Stimulated activated CD8-positive, alpha-beta memory T cell treated with anti-CD3 and anti-CD28 coated beads, Interleukin-15, amount 100 ng/mL, for 4 hours (primary cell): ENCODE results near the gene ITGB2.

Source experiments
- DNase-seq, 2 donors: peaks; one replicate each; pipeline ENCODE4 v3.0.0-alpha.2; 2020; ENCODE audit warnings: low read depth in 2 of 2

Gene ITGB2

DNA sequence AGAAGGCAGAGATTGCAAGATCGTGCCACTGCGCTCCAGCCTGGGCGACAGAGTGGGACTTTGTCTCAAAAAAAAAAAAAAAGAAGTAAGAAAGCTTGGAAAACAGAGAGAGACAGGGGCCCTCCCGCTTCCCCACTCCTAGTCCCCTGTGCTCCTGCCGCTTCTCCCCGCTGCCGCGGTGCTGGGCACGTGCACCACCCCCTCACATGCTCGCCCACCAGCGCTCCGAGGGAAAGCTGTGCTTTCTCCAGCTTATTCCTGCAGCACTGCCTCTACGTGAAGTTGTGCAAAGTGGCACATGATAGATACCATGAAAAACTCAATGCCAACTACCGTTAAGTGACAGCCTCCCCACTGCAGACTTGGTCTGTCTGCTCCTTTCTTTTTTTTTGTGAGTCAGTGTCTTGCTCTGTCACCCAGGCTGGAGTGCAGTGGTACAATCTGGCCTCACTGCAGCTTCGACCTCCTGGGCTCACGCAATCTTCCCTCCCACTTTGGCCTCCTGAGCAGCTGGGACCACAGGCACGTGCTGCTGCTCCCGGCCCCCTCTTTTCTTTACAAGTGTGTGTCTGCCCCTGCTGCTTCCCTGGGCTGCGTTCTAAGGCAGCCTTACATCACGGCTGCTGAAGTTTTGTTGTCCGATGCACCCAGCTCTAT, 34.6 kb upstream of the ITGB2 start:
- DNase-seq, result no peak

DNA sequence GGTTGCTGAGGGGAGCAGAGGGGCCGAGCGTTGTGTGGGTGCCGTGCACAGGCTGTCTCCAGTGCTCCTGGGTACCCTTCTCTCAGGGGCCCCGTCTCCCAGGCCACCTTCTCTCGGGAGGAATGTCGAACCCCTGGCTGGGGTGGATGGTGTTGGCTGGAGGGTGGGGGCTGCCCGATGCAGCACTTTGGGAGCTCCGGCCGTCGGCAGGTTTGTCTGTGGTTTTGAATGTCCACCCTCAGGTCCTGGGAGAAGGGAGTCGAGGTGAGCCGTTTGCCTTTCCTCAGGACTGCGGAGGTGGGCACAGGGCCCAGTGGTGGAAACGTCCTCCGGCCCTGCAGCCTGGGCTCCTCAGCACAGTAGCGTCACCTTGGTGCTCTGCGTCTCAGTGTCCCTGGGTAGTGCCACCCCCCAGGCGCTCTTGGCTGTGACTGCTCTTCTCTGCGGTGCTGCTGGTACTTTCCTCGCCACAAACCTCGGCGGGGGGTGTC, 33.6 kb upstream of the ITGB2 start:
- DNase-seq, result no peak

DNA sequence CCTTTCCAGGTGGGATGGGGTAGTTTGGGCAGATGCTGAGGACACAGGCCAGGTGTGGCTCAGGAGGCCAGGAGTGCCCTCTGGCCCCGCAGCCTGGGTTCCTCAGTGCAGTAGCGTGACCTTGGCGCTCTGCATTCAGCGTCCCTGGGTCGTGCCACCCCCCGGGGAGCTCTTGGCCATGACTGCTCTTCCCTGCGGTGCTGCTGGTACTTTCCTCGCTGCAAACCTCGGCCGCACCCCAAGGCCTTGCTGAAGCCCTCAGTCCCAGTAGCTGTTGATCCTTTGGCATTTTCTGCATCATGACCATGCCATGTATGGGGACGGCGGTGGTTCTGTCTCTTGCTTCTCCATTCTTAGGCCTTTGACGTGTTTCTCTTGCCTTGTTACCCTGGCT, 32.9 kb upstream of the ITGB2 start:
- no peak for DNase-seq

- DNase-seq, result no peak
These were observed 32.4 kb upstream of the ITGB2 start for GRCh38 chr21:44952929-44953627.

DNA sequence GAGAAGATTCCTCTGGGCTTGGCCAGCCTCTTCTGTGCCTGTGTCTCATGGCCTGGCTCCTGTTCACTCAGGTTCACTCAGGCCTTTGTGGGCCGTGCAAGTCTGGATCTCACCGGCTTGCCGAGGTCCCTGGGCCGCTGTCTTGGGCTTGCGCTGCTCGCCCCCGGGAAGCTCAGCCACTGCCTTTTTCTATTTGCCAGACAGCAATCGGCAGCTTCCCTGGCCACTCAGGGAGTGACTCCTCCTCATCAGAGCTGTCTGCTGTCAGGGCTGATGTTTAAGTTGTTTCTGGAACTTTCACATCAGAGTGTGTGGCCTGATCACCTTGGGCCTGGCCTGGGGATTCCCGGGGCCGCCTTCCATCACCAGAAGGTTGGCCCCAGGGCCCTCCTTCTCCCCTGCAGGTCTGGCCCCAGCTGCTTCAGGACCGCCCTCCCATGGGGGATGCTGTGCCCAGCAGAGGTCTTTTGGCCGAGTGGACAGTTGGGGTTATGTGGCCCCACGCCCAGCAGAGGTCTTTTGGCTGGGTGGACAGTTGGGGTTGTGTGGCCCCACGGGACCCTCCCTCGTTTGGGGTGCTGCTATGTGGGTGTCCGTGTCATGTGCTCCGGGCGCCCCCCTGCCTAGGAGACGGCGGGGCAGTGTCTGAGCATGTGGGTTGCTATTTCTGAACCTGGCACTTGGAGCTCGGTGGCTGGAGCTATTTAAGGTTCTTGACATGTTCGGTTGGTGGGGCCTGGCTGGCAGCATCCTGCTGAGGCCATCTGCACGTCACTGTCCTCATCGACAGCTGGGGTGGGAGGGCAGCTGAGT, 31.6 kb upstream of the ITGB2 start:
- no peak for DNase-seq

DNA sequence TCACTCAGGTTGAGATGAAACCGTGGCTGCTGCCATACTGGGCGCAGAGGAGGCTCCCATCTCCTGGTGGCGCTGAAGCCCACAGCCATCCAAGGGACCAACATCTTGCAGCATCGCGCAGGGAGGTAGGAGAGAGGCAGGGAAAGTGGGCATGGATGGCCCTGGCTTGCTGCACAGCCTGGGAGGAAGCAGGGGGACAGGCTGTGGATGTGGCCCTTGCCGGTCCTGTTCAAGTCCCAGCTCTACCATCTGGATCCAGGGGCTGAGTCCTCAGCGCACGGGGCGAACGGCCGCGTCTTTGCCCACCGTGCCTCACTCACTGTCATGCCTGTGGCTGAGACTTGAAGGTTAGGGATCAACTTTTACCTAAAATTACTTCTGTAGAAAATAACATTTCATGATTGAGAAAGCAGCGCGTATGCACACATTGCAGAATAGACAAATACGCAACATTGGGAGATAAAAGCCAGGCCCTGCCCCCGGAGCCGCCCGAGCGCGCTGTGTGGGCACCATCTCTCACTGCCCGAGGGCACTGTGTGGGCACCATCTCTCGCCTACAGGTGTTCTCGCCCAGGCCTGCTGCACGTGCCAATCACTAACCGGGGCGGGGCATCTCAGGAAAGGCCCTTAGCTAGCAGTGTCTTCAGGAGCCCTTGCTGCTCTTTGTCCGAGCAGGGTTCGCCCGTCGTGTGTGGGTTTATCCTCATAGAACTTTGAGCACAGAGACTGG, 30.7 kb upstream of the ITGB2 start:
- DNase-seq, result no peak

GRCh38 chr21:44950351-44950750, 29.7 kb upstream of the ITGB2 start:
- DNase-seq, result no peak

DNA sequence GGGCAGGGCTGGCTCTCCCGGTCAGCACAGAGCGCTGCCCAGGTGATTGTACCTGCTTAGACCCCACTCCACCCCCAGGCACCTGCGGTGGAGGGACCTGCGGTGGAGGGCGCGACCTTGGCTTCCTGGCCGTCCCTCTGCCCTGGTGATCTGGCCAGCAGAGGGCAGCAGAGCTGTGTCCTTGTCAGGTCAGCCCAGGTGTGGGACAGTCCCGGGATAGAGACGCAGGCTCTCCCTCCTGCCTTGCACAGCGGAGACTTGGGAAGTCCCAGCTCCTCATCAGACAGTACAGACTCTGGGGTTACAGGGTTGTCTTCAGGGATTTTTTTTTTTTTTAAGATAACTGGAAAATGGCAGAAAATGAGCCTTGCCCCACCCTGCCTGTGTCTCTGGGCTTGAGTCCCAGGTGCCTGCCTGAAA, 29.1 kb upstream of the ITGB2 start:
- peak in 1 of 2 donors; percentile 45 for DNase-seq

DNA sequence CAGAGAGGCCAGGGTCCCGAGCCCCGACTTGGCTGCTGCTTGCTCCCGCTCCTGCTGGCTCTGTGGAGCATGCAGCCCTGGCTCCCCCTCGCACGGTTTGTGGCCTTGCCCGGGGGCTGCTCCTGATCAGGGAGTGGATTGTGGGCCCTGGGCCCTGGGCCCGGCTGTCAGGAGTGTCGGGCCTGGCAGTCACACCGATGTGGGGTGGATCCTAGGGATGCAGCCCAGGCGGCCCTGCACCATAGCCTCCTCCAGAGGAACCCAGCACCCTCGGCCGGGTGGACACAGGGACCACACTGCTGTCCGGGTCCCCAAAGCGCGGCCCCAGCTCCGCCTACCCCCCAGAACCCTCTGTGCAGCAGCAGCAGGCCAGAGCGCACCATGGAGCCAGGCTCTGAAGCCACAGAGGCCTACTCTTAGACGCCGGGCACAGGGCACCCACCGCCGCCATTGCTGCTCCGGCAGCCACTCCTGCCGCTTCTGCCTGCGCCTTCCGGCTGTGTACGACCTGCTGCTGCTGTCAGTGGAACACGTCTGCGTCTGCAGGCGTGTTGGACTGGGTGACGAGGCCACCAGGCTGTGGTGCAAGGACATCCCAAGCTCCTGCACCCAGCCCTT, 28.6 kb upstream of the ITGB2 start:
- DNase-seq, result no peak

- DNase-seq, result no peak
These were observed 27.9 kb upstream of the ITGB2 start for GRCh38 chr21:44948426-44949120.

GRCh38 chr21:44947930-44948331, 27.2 kb upstream of the ITGB2 start:
- DNase-seq, result no peak

- DNase-seq, result no peak
These were observed 26.6 kb upstream of the ITGB2 start for GRCh38 chr21:44947111-44947929.

GRCh38 chr21:44946254-44947041, 25.7 kb upstream of the ITGB2 start:
- no peak for DNase-seq

GRCh38 chr21:44944596-44944995, 23.9 kb upstream of the ITGB2 start:
- DNase-seq, result no peak

DNA sequence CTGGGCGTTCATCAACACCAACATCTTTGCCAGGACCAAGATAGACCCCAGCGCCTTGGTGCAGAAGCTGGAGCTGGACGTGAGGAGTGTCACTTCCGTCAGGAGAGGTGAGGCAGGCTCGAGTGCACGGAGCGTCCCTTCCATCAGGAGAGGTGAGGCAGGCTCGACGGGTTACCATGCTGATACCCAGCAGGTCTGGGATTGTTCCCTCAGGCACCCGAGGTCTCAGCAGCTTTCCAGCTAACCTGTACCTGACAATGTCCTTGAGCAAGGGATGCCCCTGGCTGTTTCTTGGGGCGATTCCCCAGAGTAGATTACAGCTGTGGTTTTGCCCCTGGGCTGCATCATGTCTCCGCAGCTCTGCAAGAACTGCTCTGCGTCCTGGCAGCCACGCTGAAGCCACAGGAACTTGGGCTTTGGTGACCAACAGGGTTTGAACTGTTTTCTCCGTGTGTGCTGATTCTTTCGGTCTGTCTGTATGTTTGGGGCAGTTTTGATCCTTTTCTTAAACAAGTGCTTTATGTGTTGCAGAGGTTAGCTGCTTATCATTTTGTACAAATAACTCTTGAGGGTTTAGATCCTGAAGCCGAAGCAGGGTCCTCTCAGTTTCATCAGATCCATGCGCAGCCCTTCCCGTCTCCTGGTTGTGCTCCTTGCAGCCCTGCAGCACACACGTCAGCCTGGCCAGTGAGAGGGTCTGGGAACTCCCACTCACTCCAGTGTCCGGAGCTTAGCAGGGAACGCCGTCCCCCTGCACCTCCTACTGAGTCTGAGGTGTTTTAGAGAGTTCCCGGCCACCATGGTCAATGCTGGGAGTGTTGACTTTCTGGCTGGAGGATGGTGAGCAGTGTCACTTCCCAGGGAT, 23.2 kb upstream of the ITGB2 start:
- no peak for DNase-seq

DNA sequence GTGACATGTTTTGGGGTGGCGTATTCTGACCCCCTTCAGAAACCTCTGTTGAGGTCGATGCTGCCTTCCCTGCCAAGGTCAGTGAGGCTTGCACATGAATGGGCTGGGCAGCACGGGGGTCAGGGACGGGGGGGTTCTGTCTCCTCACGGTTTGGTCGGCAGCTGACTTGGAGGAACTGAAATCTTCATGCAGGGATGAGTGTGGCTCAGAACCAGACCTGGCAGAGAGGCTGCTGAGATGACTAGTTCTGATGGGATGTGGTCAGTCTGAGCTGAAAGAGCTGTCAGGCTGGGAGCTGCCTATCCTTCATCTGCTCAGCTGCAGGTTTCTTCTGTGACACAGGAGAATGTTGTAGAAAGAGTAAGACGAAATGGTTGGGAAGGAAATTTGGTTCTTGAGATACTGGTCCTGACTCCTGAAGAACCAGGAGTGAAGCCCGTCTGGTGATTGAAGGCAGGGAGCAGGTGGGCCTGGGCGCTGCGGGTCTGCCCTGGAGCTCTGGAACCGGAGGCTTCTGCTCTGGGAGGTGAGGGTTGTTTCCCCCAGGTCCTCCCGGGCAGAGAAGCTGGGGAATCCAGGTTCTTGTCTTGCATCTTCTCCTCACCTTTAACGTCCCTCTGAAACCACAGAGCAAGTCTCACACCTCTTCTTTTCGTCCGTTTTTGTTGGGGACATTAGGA, 22.4 kb upstream of the ITGB2 start:
- no peak for DNase-seq

DNA sequence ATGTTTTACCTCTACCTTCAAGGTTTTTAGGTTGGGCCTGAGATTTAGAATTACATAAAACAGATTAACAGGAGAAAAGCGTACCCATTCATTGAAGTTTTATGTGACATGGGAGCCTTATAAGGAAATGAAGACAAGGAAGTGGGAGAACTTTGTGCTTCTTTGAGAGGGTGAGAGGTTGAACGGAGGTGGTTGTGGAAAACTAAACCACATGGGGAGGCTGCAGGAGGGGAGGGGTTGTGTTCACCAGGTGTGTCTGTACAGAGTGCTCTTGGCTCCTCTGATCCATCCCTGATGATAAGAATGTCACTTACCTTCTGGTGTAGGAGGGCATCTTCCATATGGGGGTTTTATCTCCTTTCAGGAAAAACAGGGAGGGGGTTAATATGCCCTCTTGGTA, 21.9 kb upstream of the ITGB2 start:
- no peak for DNase-seq

DNA sequence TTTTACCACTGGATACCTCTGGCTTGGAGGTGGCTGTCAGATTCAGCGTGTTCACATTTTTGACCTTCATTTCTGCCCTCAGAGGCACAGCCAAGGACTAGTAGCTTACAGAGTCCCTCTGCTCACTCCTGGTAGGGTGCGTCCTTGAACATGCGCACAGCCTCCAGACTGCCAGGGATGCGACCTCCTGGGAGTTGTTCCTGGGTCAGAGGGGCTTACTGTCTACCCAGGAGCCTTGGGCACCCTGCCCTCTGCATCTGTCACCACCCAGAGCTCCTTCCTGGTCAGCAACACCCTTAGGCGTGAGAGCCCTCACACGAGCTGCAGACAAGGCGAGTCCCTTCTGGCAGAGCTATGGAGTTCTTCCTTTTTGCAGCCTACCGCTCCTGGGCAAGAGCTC, 20.9 kb upstream of the ITGB2 start:
- DNase-seq, result no peak
